HEK293 (cell line): ENCODE results near the gene VWCE.
A peak's percentile ranks its signal among the peaks of the same experiment; 100 is the strongest.
"Not testable (repeated sequence)": the region's sequence is repeated elsewhere in the genome, so short reads cannot be mapped to it uniquely, and the experiment has no call there.

Source experiments
- CTCF ChIA-PET: fragments of 350-600 bp; formaldehyde crosslinking; extraction: SDS; loops from one replicate; lab custom pipeline; 2021; ENCODE audit warnings: antibody characterized with exemption; lab: Yijun Ruan, JAX
- POLR2A ChIA-PET: fragments of 300-600 bp; formaldehyde crosslinking; extraction: SDS; loops from one replicate; lab custom pipeline; 2020; ENCODE audit warnings: antibody characterized with exemption, inconsistent platforms; lab: Yijun Ruan, JAX
- H3K27ac ChIP-seq: fragments of 200-500 bp; sonication (Bioruptor generic); 2 replicates; pipeline ENCODE4 v1.5.1; 2014; ENCODE audit warnings: low read depth, low read length, control low read depth, inconsistent platforms; ENCODE audit errors: extremely low read depth
- H3K36me3 ChIP-seq, 2 experiments: fragments of 200-500 bp in 1 of 2; sonication (Bioruptor generic) in 1 of 2; 1 replicate in 1 of 2; 2 replicates in 1 of 2; pipeline ENCODE4 v1.5.1; 2014 to 2017; ENCODE audit warnings: inconsistent platforms in 2 of 2, low read length in 2 of 2; ENCODE audit not compliant: control insufficient read depth in 2 of 2, insufficient read depth in 1 of 2
- H3K4me1 ChIP-seq: fragments of 200-500 bp; sonication (Bioruptor generic); 2 replicates; pipeline ENCODE4 v1.5.1; 2014; ENCODE audit warnings: mild to moderate bottlenecking, low read length, inconsistent platforms; ENCODE audit not compliant: control insufficient read depth, insufficient read depth
- H3K4me3 ChIP-seq: 2 replicates; pipeline ENCODE4 v1.5.1; 2011; ENCODE audit warnings: low read depth, mild to moderate bottlenecking, control low read depth, low read length, moderate library complexity
- H3K9me3 ChIP-seq: fragments of 200-500 bp; sonication (Bioruptor generic); 2 replicates; pipeline ENCODE4 v1.5.1; 2014; ENCODE audit warnings: low read depth, low read length, inconsistent platforms; ENCODE audit not compliant: control insufficient read depth, insufficient read depth
- PRDM1 ChIP-seq: fragments of 450-650 bp; formaldehyde crosslinking; IDR thresholded peaks from 2 replicates; pipeline ENCODE4; 2016; ENCODE audit warnings: missing biosample characterization, missing genetic modification characterization
- SP7 ChIP-seq: fragments of 450-650 bp; formaldehyde crosslinking; IDR thresholded peaks from 2 replicates; pipeline ENCODE4 v1.5.1; 2016; ENCODE audit warnings: missing biosample characterization, missing genetic modification characterization
- ZBTB48 ChIP-seq: fragments of 450-650 bp; formaldehyde crosslinking; IDR thresholded peaks from 2 replicates; pipeline ENCODE4 v1.5.1; 2016; ENCODE audit warnings: missing biosample characterization, missing genetic modification characterization
- ZIC2 ChIP-seq: fragments of 450-650 bp; formaldehyde crosslinking; IDR thresholded peaks from 2 replicates; pipeline ENCODE4 v1.5.1; 2016; ENCODE audit warnings: missing biosample characterization, missing genetic modification characterization
- ZNF239 ChIP-seq: fragments of 450-650 bp; formaldehyde crosslinking; IDR thresholded peaks from 2 replicates; pipeline ENCODE4 v1.5.1; 2016; ENCODE audit warnings: missing biosample characterization, missing genetic modification characterization
- ZNF248 ChIP-seq: fragments of 450-650 bp; formaldehyde crosslinking; IDR thresholded peaks from 2 replicates; pipeline ENCODE4 v1.5.1; 2017; ENCODE audit warnings: missing biosample characterization, missing genetic modification characterization
- ZNF561 ChIP-seq: fragments of 450-650 bp; IDR thresholded peaks from 2 replicates; pipeline ENCODE4 v1.5.1; 2018; ENCODE audit warnings: missing biosample characterization, missing genetic modification characterization, borderline replicate concordance
- ZNF571 ChIP-seq: fragments of 450-650 bp; formaldehyde crosslinking; IDR thresholded peaks from 2 replicates; pipeline ENCODE4 v1.5.0; 2017; ENCODE audit warnings: missing biosample characterization, missing genetic modification characterization
- ZNF654 ChIP-seq: fragments of 450-650 bp; formaldehyde crosslinking; IDR thresholded peaks from 2 replicates; pipeline ENCODE4 v1.5.1; 2016; ENCODE audit warnings: low read depth, missing biosample characterization, missing genetic modification characterization
- ZNF664 ChIP-seq: fragments of 450-650 bp; formaldehyde crosslinking; IDR thresholded peaks from 2 replicates; pipeline ENCODE4 v1.5.1; 2016; ENCODE audit warnings: missing biosample characterization, missing genetic modification characterization
- ZNF791 ChIP-seq: fragments of 450-650 bp; formaldehyde crosslinking; IDR thresholded peaks from 2 replicates; pipeline ENCODE4 v1.5.1; 2016; ENCODE audit warnings: missing biosample characterization, missing genetic modification characterization
- TF ChIP-seq, protein P1 (sequence below): fragments of 450-650 bp; formaldehyde crosslinking; IDR thresholded peaks from 2 replicates; pipeline ENCODE4 v1.5.1; 2016; ENCODE audit warnings: missing biosample characterization, missing genetic modification characterization
- TF ChIP-seq, protein P2 (sequence below): sonication (generic); formaldehyde crosslinking; IDR thresholded peaks from 2 replicates; pipeline ENCODE4 v1.8.1; 2022; ENCODE audit warnings: mild to moderate bottlenecking, moderate library complexity, missing genetic modification reagents

The VWCE gene

DNA sequence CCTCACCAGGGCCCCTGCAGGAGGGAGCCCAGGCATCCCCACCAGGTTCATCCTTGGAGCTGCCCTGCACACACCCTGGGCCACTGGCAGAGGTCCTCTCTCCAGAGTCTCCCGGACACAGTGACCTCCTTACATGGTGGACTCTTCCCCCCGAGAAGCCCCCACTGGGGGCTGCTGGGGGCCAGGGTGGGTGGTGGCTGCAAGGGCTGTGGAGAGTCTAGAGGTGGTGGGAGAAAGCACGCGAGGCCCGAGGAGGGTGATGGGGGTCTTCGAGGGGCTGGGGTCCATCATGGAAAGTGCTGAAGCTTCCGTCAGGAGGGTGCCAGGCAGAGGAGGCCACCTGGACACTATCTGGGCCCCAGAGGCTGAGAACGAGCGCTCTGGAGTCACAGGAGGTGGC is 36.6 kb downstream of the VWCE start:
- H3K9me3 ChIP-seq: no peaks in the 10 kb centered on the region
- peaks cover 0 to 10% of the 10 kb centered on the region in 2 experiments; a peak in 2 of 3 replicates for H3K36me3 ChIP-seq
- no peaks in the 10 kb centered on the region for H3K4me1 ChIP-seq
- CTCF ChIA-PET: interaction anchor here (0.6 kb wide), 2 partner anchors 10 to 319 kb away, joined by 3 read pairs; no protein-coding TSS in a partner anchor
- no peak for TF ChIP-seq ZNF791 (tag by site-specific recombination)
- TF ChIP-seq, all 188 proteins: peak for 0
- POLR2A ChIA-PET: interaction anchor here (1.0 kb wide), 1 partner anchor 23 kb away, joined by 3 read pairs; no protein-coding TSS in a partner anchor
- Histone ChIP-seq H3K4me3 (no peak overlapping the region), H3K27ac (no peak overlapping the region)

DNA sequence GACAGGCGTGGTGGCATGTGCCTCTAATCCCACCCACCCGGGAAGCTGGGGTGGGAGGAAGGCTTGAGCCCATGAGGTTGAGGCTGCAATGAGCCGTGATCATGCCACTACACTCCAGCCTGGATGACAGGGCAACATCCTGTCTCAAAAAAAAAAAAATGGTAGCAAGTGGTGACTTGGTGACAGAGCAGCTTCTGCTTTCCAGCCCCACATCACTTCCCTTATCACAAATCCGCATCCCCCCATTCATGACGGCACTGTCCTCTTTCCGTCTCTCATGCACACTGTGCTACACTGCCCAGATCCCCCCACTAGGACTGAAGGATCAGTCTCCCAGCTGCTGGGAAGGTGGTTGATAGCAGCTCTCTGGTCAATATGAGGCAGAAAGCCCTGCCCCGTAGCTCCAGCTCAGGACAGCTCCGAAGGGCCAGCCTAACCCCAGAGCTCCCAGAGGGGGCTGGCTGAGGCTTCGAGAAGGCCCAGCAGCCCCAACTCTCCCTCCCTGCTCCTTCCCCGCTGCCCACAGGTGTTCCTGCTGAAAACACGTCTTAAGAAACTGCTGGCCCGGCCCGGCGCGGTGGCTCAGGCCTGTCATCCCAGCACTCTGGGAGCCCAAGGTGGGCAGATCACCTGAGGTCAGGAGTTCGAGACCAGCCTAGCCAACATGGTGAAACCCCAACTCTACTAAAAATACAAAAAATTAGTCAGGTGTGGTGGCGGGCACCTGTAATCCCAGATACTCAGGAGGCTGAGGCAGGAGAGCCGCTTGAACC is 38.2 kb downstream of the VWCE start:
- Histone ChIP-seq H3K9me3 (no peaks in the 10 kb centered on the region), H3K4me1 (no peaks in the 10 kb centered on the region), H3K36me3 (peaks cover 0 to 8% of the 10 kb centered on the region in 2 experiments; a peak in 2 of 3 replicates)
- TF ChIP-seq ZBTB48 (tag by site-specific recombination) (no peak), ZNF248 (tag by site-specific recombination) (no peak)
- TF ChIP-seq, all 188 proteins: peak for 0
- H3K4me3 ChIP-seq: no peak overlapping the region
- POLR2A ChIA-PET: no interaction called here
- H3K27ac ChIP-seq: no peak overlapping the region
- CTCF ChIA-PET: interaction anchor here (0.6 kb wide), 2 partner anchors 205 to 423 kb away, joined by 3 read pairs; no protein-coding TSS in a partner anchor

DNA sequence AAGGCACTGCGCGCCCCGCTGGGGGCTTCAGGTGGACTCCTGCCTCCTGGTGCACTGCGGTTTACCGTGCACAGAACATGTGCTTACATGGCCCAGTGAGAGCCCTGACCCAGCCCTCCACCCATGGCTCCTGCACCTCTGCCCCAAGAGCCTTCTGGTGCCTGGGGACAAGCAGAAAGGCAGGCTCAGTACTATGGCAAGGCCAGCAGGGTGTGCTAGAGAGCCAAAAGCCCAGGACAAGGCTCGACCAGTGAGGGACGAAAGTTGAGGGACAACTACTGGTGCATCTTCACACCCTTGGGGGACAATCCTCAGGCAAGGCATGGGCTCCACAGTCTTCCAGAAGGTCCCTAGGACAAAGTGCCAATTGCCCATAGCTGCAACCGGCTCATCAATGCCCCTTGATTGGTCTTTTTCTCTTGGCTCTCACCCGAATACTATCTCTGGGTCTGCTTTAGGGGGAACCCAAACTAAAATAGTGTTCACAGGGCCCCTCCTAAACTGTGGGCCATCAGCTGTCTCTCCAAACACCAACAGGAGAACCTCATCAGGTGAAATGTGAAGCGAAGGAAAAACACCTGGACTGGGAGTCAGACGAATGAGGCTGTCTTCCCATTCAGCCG is 40.6 kb downstream of the VWCE start:
- ChIA-PET POLR2A (no interaction called here), CTCF (interaction anchor here (0.6 to 2.7 kb wide), 26 partner anchors 9 to 1061 kb away, joined by 3 to 31 read pairs (median 4); partner anchors contain the start of gene VWCE)
- Histone ChIP-seq H3K4me1 (no peaks in the 10 kb centered on the region), H3K4me3 (no peak overlapping the region), H3K36me3 (peaks cover 0 to 8% of the 10 kb centered on the region in 2 experiments; a peak in 1 of 3 replicates), H3K9me3 (no peaks in the 10 kb centered on the region), H3K27ac (no peak overlapping the region)
- TF ChIP-seq ZNF654 (tag by site-specific recombination): peak; percentile 61
- no peak for TF ChIP-seq SP7
- TF ChIP-seq, protein P1, sequence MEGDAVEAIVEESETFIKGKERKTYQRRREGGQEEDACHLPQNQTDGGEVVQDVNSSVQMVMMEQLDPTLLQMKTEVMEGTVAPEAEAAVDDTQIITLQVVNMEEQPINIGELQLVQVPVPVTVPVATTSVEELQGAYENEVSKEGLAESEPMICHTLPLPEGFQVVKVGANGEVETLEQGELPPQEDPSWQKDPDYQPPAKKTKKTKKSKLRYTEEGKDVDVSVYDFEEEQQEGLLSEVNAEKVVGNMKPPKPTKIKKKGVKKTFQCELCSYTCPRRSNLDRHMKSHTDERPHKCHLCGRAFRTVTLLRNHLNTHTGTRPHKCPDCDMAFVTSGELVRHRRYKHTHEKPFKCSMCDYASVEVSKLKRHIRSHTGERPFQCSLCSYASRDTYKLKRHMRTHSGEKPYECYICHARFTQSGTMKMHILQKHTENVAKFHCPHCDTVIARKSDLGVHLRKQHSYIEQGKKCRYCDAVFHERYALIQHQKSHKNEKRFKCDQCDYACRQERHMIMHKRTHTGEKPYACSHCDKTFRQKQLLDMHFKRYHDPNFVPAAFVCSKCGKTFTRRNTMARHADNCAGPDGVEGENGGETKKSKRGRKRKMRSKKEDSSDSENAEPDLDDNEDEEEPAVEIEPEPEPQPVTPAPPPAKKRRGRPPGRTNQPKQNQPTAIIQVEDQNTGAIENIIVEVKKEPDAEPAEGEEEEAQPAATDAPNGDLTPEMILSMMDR (tag by site-specific recombination): peak; percentile 59
- peak; percentile 16; the same call in 1 of the 2 replicates for TF ChIP-seq ZIC2 (tag by site-specific recombination)
- TF ChIP-seq, protein P2, sequence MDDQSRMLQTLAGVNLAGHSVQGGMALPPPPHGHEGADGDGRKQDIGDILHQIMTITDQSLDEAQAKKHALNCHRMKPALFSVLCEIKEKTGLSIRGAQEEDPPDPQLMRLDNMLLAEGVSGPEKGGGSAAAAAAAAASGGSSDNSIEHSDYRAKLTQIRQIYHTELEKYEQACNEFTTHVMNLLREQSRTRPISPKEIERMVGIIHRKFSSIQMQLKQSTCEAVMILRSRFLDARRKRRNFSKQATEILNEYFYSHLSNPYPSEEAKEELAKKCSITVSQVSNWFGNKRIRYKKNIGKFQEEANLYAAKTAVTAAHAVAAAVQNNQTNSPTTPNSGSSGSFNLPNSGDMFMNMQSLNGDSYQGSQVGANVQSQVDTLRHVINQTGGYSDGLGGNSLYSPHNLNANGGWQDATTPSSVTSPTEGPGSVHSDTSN (CRISPR knock-in tag): 0 out of 2 replicates have a peak, but pooled peaks have one; percentile 38
- no peak for TF ChIP-seq ZNF561 (tag by site-specific recombination)
- TF ChIP-seq ZNF571 (tag by site-specific recombination): no peak
- no peak for TF ChIP-seq ZNF664 (tag by site-specific recombination)
- TF ChIP-seq PRDM1 (tag by site-specific recombination): no peak

- H3K27ac ChIP-seq, H3K9me3 ChIP-seq, H3K4me1 ChIP-seq, H3K4me3 ChIP-seq, H3K36me3 ChIP-seq, POLR2A ChIA-PET: not testable (repeated sequence)
- CTCF ChIA-PET: interaction anchor here (0.6 to 1.8 kb wide), 2 partner anchors 84 to 537 kb away, joined by 3 to 8 read pairs; no protein-coding TSS in a partner anchor
- TF ChIP-seq ZNF239 (tag by site-specific recombination): 0 out of 2 replicates have a peak, but pooled peaks have one; percentile 40
Measured at GRCh38 chr11:61252332-61252731, 42.8 kb downstream of the VWCE start.

- H3K27ac ChIP-seq, H3K4me1 ChIP-seq, H3K9me3 ChIP-seq, H3K36me3 ChIP-seq, H3K4me3 ChIP-seq, POLR2A ChIA-PET: not testable (repeated sequence)
- CTCF ChIA-PET: interaction anchor here (0.6 to 0.7 kb wide), 2 partner anchors 134 to 445 kb away, joined by 3 read pairs; no protein-coding TSS in a partner anchor
Measured at GRCh38 chr11:61250796-61251765, 44.0 kb downstream of the VWCE start.

GRCh38 chr11:61249201-61249600 is 45.9 kb downstream of the VWCE start:
- H3K4me3 ChIP-seq, H3K4me1 ChIP-seq, H3K36me3 ChIP-seq, H3K9me3 ChIP-seq, POLR2A ChIA-PET, H3K27ac ChIP-seq: not testable (repeated sequence)
- CTCF ChIA-PET: interaction anchor here (1.4 kb wide), 1 partner anchor 136 kb away, joined by 4 read pairs; no protein-coding TSS in a partner anchor
